ENCODE measurements around the gene NKD1. TPM values are rescaled to one million over a fixed set of nuclear protein-coding genes. Genes with fewer than 3 reads are reported as not detected.

The NKD1 gene
- total RNA-seq, 1 donor from 2014 or later = 54.7 TPM

- H3K36me3 Mint-ChIP-seq (ENCODE audit: low read depth) = peaks cover 3% of the 10 kb centered on the region
- H3K27me3 Mint-ChIP-seq (ENCODE audit: low read depth) = no peaks in the 10 kb centered on the region
- no peaks in the 10 kb centered on the region for H3K9me3 Mint-ChIP-seq
- TF ChIP-seq, protein P1, sequence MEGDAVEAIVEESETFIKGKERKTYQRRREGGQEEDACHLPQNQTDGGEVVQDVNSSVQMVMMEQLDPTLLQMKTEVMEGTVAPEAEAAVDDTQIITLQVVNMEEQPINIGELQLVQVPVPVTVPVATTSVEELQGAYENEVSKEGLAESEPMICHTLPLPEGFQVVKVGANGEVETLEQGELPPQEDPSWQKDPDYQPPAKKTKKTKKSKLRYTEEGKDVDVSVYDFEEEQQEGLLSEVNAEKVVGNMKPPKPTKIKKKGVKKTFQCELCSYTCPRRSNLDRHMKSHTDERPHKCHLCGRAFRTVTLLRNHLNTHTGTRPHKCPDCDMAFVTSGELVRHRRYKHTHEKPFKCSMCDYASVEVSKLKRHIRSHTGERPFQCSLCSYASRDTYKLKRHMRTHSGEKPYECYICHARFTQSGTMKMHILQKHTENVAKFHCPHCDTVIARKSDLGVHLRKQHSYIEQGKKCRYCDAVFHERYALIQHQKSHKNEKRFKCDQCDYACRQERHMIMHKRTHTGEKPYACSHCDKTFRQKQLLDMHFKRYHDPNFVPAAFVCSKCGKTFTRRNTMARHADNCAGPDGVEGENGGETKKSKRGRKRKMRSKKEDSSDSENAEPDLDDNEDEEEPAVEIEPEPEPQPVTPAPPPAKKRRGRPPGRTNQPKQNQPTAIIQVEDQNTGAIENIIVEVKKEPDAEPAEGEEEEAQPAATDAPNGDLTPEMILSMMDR (conservative IDR thresholded peaks at IDR 0.05) = no peak
- no peak overlapping the region for H3K4me3 Mint-ChIP-seq
- H3K4me1 Mint-ChIP-seq = peaks cover 46% of the 10 kb centered on the region
- peak overlapping the region; percentile 90 for H3K27ac Mint-ChIP-seq (ENCODE audit: unreplicated experiment)
- DNase-seq (ENCODE audit: low read depth, low spot score) = no peak
These were observed 63.2 kb downstream of the NKD1 start for GRCh38 chr16:50611332-50611934.

DNA sequence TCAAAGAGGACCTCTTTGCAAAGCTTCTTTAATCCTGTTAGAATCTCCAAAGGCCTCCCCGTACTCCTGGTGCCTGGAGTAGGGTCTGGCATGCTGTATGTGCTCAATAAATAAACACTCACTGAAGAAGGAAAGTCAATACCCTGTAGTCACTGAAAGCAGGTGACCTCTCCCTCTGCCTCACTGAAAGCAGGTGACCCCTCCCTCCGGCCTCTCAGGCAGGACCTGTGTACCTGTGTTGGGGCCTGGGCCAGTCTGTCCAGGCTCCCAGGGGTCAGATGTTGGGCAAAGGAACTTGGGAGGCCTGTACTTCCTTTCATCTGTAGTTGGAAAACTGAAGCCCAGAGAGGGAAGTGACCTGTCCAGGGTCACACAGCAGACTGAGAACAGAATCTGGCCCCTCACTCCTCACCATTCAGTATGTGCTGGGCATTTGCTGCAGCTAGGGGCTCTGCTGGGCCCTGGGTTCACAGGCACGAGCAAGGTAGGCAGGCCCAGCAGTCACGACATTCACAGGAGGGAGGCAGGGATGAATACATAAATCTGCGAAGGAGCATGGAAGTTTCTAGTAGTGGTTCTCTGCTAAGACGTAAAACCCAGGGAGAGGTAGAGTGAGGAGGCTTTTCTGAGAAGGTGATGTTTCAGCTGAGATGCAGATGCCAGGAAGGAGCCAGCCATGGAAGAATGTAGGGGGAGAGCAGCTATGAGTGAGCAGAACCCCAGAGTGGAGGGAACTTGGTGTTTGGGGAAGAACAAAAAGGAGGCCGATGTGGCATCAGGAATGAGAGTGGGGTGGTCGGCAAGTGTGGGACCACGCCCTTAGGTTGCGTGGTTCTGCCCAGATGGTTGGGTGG, 64.0 kb downstream of the NKD1 start:
- Mint-ChIP-seq H3K27ac (ENCODE audit: unreplicated experiment) (peak overlapping the region; percentile 89), H3K9me3 (no peaks in the 10 kb centered on the region), H3K4me1 (peaks cover 40% of the 10 kb centered on the region), H3K4me3 (no peak overlapping the region), H3K27me3 (ENCODE audit: low read depth) (no peaks in the 10 kb centered on the region), H3K36me3 (ENCODE audit: low read depth) (peaks cover 4% of the 10 kb centered on the region)
- DNase-seq (ENCODE audit: low read depth, low spot score) = no peak
- TF ChIP-seq, protein P1 (conservative IDR thresholded peaks at IDR 0.05) = no peak

DNA sequence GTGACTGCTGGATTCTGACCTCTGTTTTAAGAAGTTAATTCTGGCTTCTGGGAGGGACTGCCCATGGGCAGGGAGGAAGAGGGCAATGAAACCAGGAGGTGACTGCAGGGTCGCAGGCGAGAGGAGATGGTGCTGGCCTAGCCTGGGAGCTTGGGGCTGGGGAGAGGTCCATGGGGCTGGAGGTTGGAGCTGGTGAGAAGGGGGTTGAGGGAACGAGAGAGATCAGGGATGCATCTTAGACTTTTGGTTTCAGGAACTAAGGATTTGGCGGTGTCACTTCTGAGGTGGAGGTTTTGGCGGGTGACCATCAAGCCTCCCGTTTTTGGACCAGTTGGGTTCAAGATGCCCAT, 64.6 kb downstream of the NKD1 start:
- peaks cover 37% of the 10 kb centered on the region for H3K4me1 Mint-ChIP-seq
- H3K36me3 Mint-ChIP-seq (ENCODE audit: low read depth) = peaks cover 8% of the 10 kb centered on the region
- H3K4me3 Mint-ChIP-seq = no peak overlapping the region
- no peaks in the 10 kb centered on the region for H3K9me3 Mint-ChIP-seq
- no peak for DNase-seq (ENCODE audit: low read depth, low spot score)
- TF ChIP-seq, protein P1 (conservative IDR thresholded peaks at IDR 0.05) = no peak
- H3K27ac Mint-ChIP-seq (ENCODE audit: unreplicated experiment) = peak overlapping the region; percentile 89
- H3K27me3 Mint-ChIP-seq (ENCODE audit: low read depth) = no peaks in the 10 kb centered on the region

GRCh38 chr16:50613281-50613963, 65.2 kb downstream of the NKD1 start:
- H3K9me3 Mint-ChIP-seq = no peaks in the 10 kb centered on the region
- H3K4me1 Mint-ChIP-seq = peaks cover 36% of the 10 kb centered on the region
- no peaks in the 10 kb centered on the region for H3K27me3 Mint-ChIP-seq (ENCODE audit: low read depth)
- peak overlapping the region; percentile 89 for H3K27ac Mint-ChIP-seq (ENCODE audit: unreplicated experiment)
- peaks cover 8% of the 10 kb centered on the region for H3K36me3 Mint-ChIP-seq (ENCODE audit: low read depth)
- TF ChIP-seq, protein P1 (conservative IDR thresholded peaks at IDR 0.05) = no peak
- DNase-seq (ENCODE audit: low read depth, low spot score) = no peak
- H3K4me3 Mint-ChIP-seq = no peak overlapping the region

DNA sequence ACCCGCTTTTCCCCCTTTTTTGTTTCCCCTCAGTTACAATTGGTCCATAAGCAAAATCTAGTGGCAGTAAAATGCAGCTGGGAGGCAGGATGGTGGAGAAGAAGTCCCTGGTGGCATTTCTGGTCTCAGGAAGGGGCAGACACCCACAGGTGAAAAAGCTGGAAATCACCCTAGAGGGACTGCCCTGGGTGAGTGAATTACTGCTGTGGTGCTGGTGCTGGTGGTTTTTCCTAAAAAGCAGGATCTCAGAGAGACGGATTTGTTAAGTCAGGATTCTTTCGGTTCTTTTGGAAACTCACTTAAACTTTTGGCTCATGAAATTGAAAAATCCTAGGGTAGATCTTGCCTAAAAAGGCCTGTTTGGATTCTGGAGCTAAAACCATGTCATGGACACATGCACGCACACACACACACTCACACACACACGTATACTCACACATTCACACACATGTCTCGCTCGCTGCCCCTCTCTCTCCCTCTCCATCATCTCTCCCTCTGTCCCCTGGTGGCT, 65.8 kb downstream of the NKD1 start:
- DNase-seq (ENCODE audit: low read depth, low spot score) = no peak
- peaks cover 40% of the 10 kb centered on the region for H3K4me1 Mint-ChIP-seq
- no peak overlapping the region for H3K27ac Mint-ChIP-seq (ENCODE audit: unreplicated experiment)
- TF ChIP-seq, protein P1 (conservative IDR thresholded peaks at IDR 0.05) = no peak
- peaks cover 8% of the 10 kb centered on the region for H3K36me3 Mint-ChIP-seq (ENCODE audit: low read depth)
- H3K9me3 Mint-ChIP-seq = no peaks in the 10 kb centered on the region
- H3K27me3 Mint-ChIP-seq (ENCODE audit: low read depth) = no peaks in the 10 kb centered on the region
- no peak overlapping the region for H3K4me3 Mint-ChIP-seq
